Measurements from ENCODE around the gene CENPL.

Gene CENPL

GRCh38 chr1:173753830-173754229, 70.9 kb downstream of the CENPL start:
- DNase-seq = no peak

Measured in MV-4-11 (cell line).